Fibroblast of peridontal ligament (primary cell): Measurements from ENCODE around the gene PCNA.
"Not testable (repeated sequence)": the region's sequence is repeated elsewhere in the genome, so short reads cannot be mapped to it uniquely, and the experiment has no call there.

Experiments used
- DNase-seq: peaks from one replicate; pipeline ENCODE4 v3.0.0-alpha.2; 2010; ENCODE audit errors: extremely low read depth

The PCNA gene

DNA sequence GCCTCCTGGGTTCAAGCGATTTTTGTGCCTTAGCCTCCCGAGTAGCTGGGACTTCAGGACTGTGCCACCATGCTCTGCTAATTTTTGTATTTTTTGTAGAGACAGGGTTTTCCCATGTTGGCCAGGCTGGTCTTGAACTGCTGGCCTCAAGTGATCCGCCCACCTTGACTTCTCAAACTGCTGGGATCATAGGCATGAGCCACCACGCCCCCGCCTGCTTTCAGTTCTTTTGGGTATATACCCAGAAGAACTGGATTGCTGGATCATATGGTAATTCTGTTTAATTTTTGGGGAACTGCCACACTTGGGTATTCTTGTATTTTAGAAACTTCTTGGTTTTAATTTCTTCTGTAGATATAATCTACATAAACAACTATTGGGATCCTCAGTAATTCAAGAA lies 24.1 kb upstream of the PCNA start:
- DNase-seq: no peak

DNA sequence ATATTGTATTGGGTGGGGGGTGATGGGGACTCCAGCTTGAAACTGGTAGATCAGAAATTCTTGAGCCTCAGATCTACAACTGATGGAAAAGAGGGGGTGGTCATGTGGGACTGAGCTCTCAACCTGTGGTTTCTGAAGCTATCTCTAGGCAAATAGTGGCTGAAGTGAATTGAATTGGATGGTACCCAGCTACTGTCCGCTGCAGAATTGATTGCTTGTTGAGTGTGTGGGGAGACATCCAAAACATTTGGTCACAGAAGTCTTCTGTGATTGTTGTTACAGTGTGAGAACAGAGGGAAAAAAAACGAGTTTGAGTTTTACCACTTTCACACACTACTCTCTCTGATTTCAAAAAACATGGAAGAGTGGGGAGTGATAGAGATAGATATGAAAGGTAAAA lies 21.9 kb upstream of the PCNA start:
- no peak for DNase-seq

DNA sequence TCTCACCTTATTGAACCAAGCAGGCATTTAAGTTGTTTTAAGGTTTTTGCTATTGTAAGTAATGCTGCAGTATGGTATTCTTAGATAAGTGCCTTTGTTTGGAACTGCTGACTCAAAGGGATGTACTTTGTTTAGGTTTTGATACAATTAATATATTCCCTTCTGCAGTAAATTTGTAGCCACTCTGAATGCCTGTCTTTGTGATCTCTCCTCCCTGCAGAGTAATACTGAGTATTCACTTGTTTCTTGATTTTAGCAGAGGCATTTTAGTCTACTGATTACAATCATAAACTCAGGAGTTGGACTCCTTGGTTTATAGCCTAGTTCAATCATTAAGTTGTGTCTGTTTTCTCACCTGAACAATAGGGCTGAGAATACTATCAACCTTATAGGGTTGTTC lies 20.4 kb upstream of the PCNA start:
- no peak for DNase-seq

GRCh38 chr20:5136096-5136495 lies 16.3 kb upstream of the PCNA start:
- DNase-seq: no peak

- no peak for DNase-seq
Observed at GRCh38 chr20:5135363-5136012, 15.7 kb upstream of the PCNA start.

DNA sequence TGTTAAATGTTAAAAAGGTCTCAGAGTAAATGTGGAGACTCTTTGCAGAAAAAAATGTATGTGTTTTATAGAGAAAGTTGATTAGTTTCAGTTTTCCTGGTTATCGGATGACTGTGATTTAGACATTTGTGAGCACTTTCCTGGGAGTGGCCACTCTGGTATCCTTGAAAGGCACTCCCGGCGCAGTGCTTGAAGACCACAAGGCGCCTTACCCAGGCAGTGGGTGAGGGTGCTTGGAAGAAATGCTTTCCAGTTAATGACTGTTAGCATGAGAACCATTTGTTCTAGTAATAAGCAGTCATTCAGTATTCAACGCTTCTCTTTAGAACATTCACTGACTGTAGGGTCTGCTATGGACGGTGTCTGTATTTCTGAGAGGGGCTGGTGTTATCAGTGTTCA lies 14.2 kb upstream of the PCNA start:
- no peak for DNase-seq

DNA sequence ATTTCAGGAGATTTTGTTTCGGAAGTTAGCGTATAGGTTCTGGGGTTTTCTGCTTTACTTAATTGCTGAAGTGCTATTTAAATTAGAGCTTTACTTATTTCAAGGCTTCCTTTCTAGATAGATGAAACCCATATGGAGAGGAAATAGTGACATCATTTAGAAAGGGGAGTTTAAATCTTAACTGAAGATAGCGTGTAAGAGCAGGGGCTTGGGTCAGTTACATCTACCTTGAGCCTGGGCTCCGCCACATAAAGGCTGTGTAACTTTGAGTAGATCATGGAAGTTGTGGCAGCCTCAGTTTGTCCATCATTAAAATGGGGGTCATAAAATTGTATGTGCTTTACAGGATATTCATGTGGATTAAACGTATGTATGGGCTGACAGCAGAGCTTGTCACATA lies 11.7 kb upstream of the PCNA start:
- DNase-seq: no peak

DNA sequence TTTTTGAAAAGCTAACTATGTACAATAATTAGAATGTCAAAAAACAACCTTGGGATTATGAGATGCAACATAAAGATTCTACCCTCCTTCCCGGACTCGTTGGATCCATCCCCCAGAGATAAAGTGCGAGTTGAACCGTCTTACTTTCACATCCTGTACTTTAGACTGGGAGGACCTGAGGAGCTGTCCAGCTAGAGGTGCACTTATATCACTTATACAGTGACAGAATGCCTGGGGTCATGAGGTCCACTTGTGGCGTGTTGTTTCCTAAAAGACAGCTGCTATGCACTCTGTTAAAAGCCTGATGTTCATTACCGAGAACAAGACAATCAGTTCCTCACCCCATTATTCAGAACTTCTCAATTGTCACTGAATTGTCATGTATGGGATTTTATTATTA lies 9.1 kb upstream of the PCNA start:
- no peak for DNase-seq

DNA sequence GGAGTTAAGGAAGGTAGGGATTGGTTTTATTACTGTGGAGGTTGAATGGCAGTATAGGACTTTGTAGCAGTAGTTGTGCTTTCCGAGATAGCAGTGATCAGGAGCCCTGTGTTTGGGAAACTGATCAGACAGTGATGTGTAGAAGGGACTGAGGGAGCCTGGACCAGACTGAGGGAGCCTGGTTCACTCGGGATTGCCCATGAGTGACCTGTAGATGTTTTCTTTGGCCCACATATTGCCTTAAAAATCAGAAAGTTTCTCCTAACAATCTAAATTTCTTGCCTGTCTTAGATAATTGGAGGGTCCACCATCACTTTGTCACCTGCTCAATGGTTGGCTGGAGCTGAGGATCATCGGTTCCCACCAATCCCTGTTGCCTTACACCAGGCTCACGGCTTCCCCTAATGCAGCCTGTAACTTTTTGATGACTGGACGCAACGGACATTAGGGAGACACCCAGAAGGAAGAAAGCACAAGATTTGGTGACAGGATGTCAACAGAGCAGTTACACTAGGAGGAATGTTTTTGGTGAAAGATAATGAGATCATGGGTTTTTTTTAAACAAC lies 8.2 kb upstream of the PCNA start:
- DNase-seq: no peak

DNA sequence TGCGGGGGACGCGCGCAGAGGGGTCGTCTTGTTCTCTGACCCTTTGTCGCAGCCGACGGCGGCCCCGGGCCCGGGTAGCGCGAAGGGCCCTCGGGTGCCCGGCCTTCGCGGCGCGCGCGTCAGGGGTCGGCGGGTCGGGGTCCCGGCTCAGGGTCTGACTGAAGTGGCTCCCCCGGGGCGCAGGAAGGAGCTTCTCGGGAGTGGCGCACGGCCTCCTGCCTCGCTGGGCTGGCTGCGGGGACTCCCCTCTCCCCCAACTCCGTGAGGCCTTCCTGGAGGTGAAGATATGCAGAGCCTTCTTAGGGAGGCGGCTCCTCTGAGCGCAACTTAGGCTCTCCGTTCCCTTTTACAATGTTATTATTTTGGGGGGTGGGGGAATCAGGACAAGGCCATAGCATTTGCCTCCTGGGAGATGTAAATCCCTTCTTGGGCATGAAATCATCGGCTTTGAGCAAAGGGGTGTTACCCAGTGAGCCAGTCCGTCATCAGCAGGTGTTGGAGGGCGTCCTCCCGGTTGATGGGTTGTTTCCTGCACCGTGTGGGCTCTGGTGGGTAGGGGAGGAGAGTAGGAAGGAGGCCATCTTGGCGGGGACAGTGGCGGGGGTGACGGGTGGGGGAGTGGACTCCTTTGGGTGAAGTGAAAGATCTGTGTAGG lies 7.6 kb upstream of the PCNA start:
- peak; percentile 23 for DNase-seq

GRCh38 chr20:5126512-5127203 lies 6.9 kb upstream of the PCNA start, which contains the start of gene CDS2:
Gene CDS2, plus strand, starts transcription at chr20:5127008. Its CDS starts 85 bp downstream, at chr20:5127093.
- DNase-seq: peak; percentile 97

DNA sequence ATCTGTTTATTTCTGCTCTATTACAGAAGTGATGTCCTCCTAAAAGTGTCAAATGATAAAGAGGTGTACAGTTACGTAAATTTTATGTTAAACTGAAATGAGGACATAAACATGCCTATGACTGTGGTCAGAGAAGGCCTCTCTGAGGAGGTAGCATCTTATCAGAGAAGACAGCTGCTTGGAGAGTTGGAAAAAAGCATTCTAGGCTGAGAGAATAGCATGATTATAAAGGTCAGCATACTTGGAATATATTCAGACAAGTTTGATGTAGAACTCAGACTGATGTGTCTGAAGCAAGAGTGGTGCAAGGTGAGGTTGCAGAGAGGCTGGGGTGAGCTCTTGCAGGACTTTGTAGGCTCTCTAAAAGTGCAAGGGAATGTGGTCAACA lies 3.1 kb upstream of the PCNA start:
- no peak for DNase-seq

GRCh38 chr20:5120185-5120476 lies 373 bp upstream of the PCNA start:
- no peak for DNase-seq

DNA sequence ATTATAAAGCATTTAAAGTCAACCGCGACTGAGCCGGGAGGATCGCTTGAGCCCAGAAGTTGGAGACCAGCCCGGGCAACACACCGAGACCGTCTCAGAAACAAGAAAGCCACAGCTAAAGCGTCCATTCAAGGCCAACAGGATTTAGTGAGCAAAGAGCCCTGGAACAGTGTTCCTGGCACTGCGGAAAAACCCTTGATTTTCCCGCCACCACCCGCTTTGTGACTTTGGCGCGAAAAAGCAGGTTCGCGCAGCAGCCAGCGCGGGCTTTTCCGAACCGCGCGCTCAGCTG lies 669 bp downstream of the PCNA start:
- no peak for DNase-seq

DNA sequence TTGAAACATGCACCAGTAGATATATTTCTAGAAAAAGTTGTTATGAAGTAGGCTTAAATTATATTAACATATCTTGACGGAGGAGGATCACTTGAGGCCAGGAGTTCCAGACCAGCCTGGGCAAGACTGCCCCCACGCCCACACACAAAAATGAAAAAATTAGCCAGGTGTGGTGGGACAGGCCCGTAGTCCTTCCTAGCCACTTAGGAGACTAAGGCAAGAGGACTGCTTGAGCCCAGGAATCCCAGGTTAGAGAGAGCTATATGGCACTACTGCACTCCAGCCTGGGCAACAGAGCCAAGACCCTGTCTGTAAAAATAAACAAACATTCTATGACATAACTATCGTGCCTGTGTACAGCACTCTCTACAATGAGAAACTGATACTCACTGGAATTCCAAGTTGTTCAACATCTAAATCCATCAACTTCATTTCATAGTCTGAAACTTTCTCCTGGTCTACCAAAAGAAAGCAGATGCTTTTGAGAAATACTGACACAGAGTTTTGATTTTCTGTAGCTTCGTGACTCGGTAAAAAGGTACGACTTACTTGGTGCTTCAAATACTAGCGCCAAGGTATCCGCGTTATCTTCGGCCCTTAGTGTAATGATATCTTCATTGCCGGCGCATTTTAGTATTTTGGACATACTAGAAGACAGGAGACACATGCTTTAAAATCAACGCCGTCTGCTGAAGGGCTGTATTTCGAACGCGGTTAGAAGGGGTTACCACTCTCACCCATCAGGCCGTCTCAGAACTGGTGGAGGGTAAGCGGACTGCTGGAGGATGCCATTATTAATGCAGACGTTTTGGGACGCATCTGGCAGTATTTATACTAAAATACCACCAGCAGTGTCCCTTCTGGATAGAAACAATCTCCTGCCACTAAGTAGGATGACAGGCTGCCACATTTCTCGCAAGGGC lies 1.3 kb downstream of the PCNA start:
- no peak for DNase-seq

- DNase-seq: no peak
Observed at GRCh38 chr20:5116875-5117274, 2.9 kb downstream of the PCNA start.

GRCh38 chr20:5114403-5114802 lies 5.4 kb downstream of the PCNA start:
- no peak for DNase-seq

- DNase-seq: no peak
Observed at GRCh38 chr20:5113615-5113986, 6.2 kb downstream of the PCNA start.

- no peak for DNase-seq
Observed at GRCh38 chr20:5109276-5109675, 10.5 kb downstream of the PCNA start.

DNA sequence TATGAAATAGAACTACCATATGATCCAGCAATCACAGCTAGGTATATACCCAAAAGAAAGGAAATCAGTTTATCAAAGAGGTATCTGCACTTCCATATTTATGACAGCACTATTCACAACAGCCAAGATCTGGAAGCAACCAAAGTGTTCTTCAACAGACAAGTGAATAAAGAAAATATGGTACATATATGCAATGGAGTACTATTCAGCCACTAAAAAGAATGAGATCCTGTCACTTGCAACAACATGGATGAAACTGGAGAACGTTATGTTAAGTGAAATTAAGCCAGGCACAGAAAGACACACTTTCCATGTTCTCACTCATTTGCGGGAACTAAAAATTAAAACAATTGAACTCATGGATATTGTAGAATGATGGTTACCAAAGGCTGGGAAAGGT lies 15.3 kb downstream of the PCNA start:
- DNase-seq: no peak

GRCh38 chr20:5100684-5101347 lies 18.9 kb downstream of the PCNA start:
- peak; percentile 68 for DNase-seq

DNA sequence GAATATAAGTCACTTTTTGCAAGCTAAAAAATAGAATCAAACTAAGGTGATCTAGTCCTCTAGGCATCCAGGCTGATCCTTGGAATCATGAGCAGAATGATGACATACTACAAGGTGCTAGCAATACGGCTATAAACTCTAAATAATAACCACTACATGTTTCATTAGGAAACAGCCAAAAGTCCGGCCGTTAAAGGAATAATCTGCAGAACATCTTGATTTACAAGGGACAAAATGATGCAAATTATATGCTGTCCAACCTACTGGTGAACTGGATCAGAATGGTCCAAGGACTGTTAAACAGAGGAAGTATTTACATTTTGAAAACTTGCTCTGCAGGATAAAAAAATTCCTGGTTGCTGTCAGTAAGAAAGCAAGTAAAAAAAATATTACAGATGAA lies 19.8 kb downstream of the PCNA start:
- not testable (repeated sequence) for DNase-seq
